GM10847 (cell line): ENCODE results near the gene VEZF1.

Experiments used
- POLR2A ChIP-seq: IDR thresholded peaks from 2 replicates; pipeline ENCODE4 v1.6.1; 2011; ENCODE audit not compliant: insufficient read length; ENCODE audit errors: extremely low read depth

The VEZF1 gene

DNA sequence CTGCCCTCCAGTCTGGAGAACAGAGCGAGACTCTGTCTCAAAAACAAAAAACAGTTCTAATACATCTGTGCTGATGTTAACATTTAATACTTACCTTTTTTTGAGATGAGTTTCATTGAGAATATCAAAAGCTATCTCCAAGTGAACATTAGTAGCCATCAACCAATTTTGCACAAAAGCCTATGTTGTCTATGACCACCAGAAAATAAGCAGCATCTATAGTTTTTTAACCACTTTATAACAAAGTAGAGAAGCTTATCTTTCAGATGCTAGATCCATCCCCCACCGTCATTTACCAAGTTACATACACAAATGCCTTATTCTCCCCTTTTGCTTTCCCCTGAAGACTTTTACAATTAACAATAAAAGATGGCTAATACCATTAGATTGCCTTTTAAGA, 14.9 kb upstream of the VEZF1 start:
- no peak for TF ChIP-seq POLR2A

- no peak for TF ChIP-seq POLR2A
Observed at GRCh38 chr17:58002154-58002948, 14.3 kb upstream of the VEZF1 start.

DNA sequence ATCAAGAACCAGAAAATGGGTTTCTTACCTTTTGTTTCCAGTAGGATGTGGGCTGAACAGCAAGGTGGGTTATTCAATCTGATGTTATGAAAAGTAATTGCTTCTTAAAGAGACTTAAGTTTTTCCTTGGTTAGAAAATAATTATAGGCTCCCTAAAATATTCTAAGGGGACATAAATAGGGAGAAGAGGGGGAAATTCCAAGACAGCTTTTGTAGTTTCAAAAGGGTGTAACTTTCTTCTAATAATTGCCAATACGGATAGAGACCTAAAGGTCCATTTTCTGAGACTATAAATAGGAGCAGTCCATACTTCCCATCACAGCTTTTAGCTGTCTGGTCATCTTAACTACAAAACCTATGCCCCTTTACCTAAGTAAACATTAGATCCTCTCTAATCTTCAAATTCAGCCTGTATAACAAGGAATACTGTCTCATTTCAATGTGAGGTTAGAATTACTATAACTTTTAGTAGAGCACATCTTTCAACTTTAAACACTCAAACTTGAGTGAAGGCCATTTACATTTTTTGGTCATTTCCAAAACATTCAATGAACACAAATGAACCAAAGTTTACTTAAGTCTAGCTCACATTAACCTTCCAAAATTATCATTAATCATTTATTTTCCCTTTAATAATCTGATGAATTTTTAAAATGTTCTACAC, 13.5 kb upstream of the VEZF1 start:
- no peak for TF ChIP-seq POLR2A

DNA sequence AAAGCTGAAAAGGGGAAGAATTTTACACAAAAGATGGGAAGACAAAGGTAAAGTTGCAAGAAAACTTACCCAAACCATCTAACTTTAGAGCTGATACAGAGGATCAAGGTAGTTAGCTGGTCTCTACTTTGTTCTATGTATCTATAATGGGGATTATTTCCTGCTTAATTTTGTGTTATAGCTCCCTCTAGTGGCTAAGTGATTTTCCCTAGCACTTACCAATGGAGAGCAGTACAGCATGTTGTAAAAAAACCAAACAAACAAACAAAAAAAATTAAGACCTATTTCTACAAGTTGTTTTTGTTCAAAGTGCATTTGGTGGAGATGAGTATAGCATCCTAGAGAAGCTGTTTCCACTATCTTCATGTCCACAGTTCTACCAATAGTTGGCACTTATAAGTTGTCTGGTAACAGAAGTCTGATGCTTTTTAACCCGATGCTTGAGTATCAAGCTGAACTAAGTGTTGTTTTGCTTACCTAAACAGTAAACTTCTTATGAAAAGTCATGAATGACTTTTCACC, 11.5 kb upstream of the VEZF1 start:
- no peak for TF ChIP-seq POLR2A

DNA sequence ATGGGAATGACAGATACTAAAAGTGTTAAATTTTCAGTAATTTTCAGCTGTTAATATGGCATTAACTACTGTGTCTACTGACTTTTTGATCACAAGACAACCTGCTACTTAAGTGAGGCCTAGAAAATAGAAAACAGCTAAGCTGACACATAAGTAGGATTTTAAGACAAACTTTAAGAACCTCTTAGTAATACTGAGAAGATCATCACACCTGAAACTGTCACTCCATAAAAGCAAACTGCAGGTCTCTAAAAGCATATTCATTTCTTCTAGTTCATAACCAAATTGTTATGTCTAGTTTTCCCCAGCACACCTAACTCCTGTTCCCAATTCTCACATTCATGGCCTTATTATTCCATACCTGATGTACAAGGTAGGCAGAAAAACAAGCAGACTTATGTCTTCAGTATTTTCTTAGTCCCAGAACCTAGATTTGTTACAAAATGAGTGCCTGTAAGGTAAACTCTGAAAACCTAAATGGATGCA, 11.0 kb upstream of the VEZF1 start:
- no peak for TF ChIP-seq POLR2A

DNA sequence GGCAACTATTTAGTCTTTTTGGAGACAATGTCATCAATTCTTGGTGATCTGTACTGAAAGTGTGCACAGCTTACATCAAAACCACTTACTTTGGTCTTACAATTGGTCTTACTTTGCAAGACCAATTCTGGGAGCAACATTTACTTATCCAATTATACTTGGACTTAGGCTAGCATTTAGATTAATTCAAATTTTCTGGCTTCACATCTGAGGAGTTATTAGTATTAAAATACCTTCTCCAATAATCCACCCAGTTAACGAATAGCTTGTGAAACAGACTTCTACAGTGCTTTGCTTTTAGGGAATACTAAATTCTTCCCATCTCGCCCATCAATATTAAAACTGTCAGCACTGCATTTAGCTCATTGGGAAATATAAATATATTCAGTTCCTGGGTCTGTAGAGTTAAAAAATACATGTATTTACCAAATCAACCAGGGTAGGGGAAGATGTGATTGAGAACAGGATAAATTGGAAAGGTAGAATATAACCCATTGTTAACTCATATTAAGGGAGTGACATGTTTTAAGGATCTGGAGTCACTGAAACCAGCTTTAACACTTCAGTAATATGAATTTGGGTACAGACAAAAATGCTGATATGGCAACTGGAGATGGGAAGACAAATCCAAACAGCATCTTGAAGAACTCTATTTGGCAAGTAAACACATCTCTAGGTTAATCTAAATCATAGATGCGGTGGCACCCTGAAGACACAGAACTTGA, 9.2 kb upstream of the VEZF1 start:
- TF ChIP-seq POLR2A, result no peak

GRCh38 chr17:57995076-57995956, 7.3 kb upstream of the VEZF1 start:
- peak; percentile 12 for TF ChIP-seq POLR2A

GRCh38 chr17:57994436-57994835, 6.4 kb upstream of the VEZF1 start:
- TF ChIP-seq POLR2A, result no peak

DNA sequence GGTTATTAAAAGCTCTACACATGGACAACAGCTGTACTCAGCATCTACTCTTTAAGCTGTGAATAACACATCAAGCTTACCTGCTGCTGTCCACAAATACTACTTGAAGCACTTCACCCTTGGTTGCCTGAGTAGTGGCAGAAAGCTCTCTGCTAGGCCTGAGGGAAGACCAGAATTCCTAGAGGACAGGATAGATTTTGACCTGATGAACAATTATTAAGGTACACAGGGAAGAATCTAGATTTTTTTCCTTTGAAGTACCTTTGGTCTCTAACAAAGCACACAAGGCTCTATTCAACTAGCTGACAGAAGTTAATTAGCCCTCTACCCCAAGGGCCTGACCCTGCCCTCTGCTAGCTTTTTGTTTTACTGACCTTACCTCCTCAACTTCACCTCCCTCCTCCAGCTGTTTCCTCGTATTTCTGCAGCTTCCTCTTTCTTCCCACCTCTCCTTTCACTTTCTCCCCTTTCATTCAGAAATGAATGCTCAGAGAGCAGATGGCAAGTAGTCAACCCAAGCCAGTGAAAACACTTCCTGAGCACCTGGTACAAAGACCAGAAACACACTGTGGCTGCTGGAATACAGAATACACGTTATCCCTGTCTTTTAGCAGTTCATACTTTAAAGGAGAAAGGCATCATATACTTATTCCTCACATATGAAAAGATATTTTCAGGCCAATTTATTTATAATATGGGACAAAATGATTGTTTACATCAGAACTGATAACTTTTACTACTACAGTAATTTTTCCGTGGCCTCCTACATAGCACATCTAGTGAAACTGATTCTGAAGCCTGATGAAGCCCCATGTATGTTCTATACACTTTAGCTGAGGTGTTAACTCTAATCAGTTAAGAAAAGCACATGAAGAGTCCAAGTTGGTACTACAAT, 5.7 kb upstream of the VEZF1 start:
- no peak for TF ChIP-seq POLR2A

GRCh38 chr17:57991537-57991936, 3.5 kb upstream of the VEZF1 start:
- TF ChIP-seq POLR2A, result no peak

DNA sequence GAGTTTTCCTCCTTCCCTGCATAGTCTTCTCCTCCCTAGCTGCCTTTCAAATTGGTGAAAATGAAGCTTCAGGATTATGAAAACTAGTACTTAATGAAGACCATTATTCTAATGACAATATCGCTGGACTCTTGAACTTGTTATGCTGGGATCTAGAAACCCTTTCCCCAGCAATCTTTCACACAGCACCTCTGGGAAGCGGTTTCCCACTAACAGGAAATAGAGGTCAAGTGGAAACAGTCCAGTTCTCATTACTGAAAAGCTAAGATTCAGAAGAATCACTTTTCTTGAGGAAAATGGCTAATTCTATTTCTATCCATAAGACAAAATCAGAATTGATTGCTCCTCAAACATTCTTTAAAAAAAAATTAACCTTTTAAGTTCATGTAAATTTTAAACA, 2.0 kb upstream of the VEZF1 start:
- no peak for TF ChIP-seq POLR2A

DNA sequence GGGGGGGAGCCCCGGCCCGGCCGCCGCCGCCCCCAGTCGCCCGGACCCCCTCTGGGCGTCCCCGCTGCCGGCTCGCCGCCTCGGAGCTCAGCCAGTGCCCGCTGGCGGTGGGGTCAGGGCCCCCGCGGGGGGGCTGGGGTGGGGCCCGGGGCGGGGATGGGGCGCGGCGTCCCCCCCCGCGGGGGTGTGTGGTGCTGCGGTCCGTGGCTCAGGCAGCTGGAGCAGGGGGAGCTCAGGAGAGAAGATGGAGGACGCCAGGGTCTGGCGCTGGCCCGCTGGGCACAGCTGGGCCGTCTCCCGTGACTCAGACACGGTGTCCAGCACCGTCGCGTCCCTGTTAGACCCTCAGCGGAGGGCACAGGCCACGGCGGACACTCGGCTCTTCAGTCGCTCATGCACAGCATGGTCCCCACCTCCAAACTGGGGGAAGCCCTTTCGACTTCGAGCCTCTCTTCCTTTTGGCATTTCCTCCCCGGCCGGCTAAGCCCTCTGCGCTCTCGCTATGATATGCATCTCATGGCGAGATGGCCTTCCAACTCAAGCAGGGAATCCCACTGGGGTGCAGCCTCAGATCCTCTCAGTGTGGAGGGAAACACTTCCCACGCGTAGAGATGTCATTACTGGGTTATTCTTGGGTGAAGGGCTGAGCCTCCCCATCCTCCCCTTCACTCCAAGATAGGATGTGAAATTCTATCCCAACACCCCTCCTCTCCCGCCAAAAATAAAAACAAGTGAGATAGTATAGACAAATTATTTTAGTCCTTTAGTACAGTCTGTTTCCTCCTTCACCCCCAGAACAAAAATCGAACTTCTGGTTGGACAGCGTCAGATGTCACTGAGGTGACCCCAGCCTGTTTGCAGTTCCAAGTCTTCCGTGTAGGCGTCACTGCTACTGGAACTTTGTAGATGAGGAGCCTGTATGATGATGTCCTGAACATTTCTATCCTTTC, 522 bp upstream of the VEZF1 start:
- TF ChIP-seq POLR2A, result peak; percentile 74
